Measurements from ENCODE around the gene LRCH4.

The LRCH4 gene

GRCh38 chr7:100620804-100621203 lies 34.9 kb upstream of the LRCH4 start:
- Histone ChIP-seq H3F3A (ENCODE audit: low read depth) (no peaks in the 10 kb centered on the region), H3K79me2 (ENCODE audit: insufficient read depth, low read length) (no peaks in the 10 kb centered on the region), H3K9me3 (ENCODE audit: insufficient read depth, low read depth, low read length) (no peaks in the 10 kb centered on the region), H3K4me1 (ENCODE audit: insufficient read depth, low read length, poor library complexity, severe bottlenecking) (no peaks in the 10 kb centered on the region), H3K36me3 (ENCODE audit: insufficient read depth, low read length) (no peaks in the 10 kb centered on the region), H3K9ac (ENCODE audit: low read depth, low read length, poor library complexity, severe bottlenecking) (no peak overlapping the region), H3K27me3 (ENCODE audit: insufficient read depth, low read length, poor library complexity, severe bottlenecking) (no peaks in the 10 kb centered on the region), H3K4me3 (ENCODE audit: low read length, poor library complexity, severe bottlenecking) (no peak overlapping the region), H2AFZ (ENCODE audit: low read length) (no peak overlapping the region), H3K4me2 (ENCODE audit: low read depth, low read length, poor library complexity, severe bottlenecking) (no peak overlapping the region), H4K20me1 (ENCODE audit: insufficient read depth, low read length, poor library complexity, severe bottlenecking) (no peaks in the 10 kb centered on the region), H3K9me2 (replicated peaks; ENCODE audit: low read depth, low read length) (no peaks in the 10 kb centered on the region)
- TF ChIP-seq EZH2phosphoT487 (IDR thresholded peaks at IDR 0.05; ENCODE audit: borderline replicate concordance) (no peak), CTCF (conservative IDR thresholded peaks at IDR 0.05; ENCODE audit: low read length) (no peak)

GRCh38 chr7:100620239-100620638 lies 34.3 kb upstream of the LRCH4 start:
- TF ChIP-seq EZH2phosphoT487 (IDR thresholded peaks at IDR 0.05; ENCODE audit: borderline replicate concordance) (no peak), CTCF (conservative IDR thresholded peaks at IDR 0.05; ENCODE audit: low read length) (no peak)
- H3K4me2 ChIP-seq (ENCODE audit: low read depth, low read length, poor library complexity, severe bottlenecking) = no peak overlapping the region
- H3K27me3 ChIP-seq (ENCODE audit: insufficient read depth, low read length, poor library complexity, severe bottlenecking) = no peaks in the 10 kb centered on the region
- no peak overlapping the region for H2AFZ ChIP-seq (ENCODE audit: low read length)
- no peaks in the 10 kb centered on the region for H3K79me2 ChIP-seq (ENCODE audit: insufficient read depth, low read length)
- no peaks in the 10 kb centered on the region for H3K9me2 ChIP-seq (replicated peaks; ENCODE audit: low read depth, low read length)
- H4K20me1 ChIP-seq (ENCODE audit: insufficient read depth, low read length, poor library complexity, severe bottlenecking) = no peaks in the 10 kb centered on the region
- H3K9ac ChIP-seq (ENCODE audit: low read depth, low read length, poor library complexity, severe bottlenecking) = no peak overlapping the region
- H3K4me3 ChIP-seq (ENCODE audit: low read length, poor library complexity, severe bottlenecking) = no peak overlapping the region
- no peaks in the 10 kb centered on the region for H3K4me1 ChIP-seq (ENCODE audit: insufficient read depth, low read length, poor library complexity, severe bottlenecking)
- H3K36me3 ChIP-seq (ENCODE audit: insufficient read depth, low read length) = no peaks in the 10 kb centered on the region
- H3K9me3 ChIP-seq (ENCODE audit: insufficient read depth, low read depth, low read length) = no peaks in the 10 kb centered on the region
- no peaks in the 10 kb centered on the region for H3F3A ChIP-seq (ENCODE audit: low read depth)

GRCh38 chr7:100614308-100614861 lies 28.5 kb upstream of the LRCH4 start:
- no peaks in the 10 kb centered on the region for H3K9me3 ChIP-seq (ENCODE audit: insufficient read depth, low read depth, low read length)
- TF ChIP-seq EZH2phosphoT487 (IDR thresholded peaks at IDR 0.05; ENCODE audit: borderline replicate concordance) (no peak), CTCF (conservative IDR thresholded peaks at IDR 0.05; ENCODE audit: low read length) (no peak)
- no peaks in the 10 kb centered on the region for H3K9me2 ChIP-seq (replicated peaks; ENCODE audit: low read depth, low read length)
- H3K36me3 ChIP-seq (ENCODE audit: insufficient read depth, low read length) = no peaks in the 10 kb centered on the region
- 0 out of 2 replicates have a peak, but pooled peaks cover 4% of the 10 kb centered on the region for H3F3A ChIP-seq (ENCODE audit: low read depth)
- no peak overlapping the region for H3K4me2 ChIP-seq (ENCODE audit: low read depth, low read length, poor library complexity, severe bottlenecking)
- H3K9ac ChIP-seq (ENCODE audit: low read depth, low read length, poor library complexity, severe bottlenecking) = peak overlapping the region; percentile 65
- H3K79me2 ChIP-seq (ENCODE audit: insufficient read depth, low read length) = no peaks in the 10 kb centered on the region
- H3K27me3 ChIP-seq (ENCODE audit: insufficient read depth, low read length, poor library complexity, severe bottlenecking) = no peaks in the 10 kb centered on the region
- H2AFZ ChIP-seq (ENCODE audit: low read length) = no peak overlapping the region
- H3K4me1 ChIP-seq (ENCODE audit: insufficient read depth, low read length, poor library complexity, severe bottlenecking) = peaks cover 19% of the 10 kb centered on the region
- no peaks in the 10 kb centered on the region for H4K20me1 ChIP-seq (ENCODE audit: insufficient read depth, low read length, poor library complexity, severe bottlenecking)
- no peak overlapping the region for H3K4me3 ChIP-seq (ENCODE audit: low read length, poor library complexity, severe bottlenecking)

All from Loucy (cell line).